ENCODE data around the gene ARL5B.

Gene ARL5B

DNA sequence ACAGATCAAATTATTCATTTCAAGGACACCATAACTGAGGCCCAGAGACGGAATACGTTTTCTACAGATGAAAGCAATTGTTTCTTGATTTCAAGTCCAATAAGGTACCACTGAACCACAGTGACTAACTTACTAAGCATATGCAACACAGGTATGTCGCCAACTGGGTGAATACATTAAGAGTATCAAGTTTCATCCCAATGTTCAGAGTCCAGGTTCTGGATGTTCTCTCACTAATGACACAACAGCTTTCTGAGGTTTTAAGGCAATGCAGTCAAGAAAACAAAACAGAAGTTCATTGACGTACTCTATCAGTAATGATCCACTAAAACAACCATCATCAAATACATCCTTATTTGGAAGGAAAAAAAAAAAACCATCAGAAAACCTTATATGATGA lies 43.6 kb upstream of the ARL5B start:
- H3K27ac ChIP-seq (ENCODE audit: extremely low read depth, low read depth, low read length) = no peak overlapping the region
- POLR2A ChIA-PET = interaction anchor here (1.4 kb wide), 1 partner anchor 12 kb away, joined by 3 read pairs; no protein-coding TSS in a partner anchor
- CTCF ChIA-PET = interaction anchor here (0.6 to 1.6 kb wide), 2 partner anchors 11 to 1183 kb away, joined by 3 to 5 read pairs; no protein-coding TSS in a partner anchor
- peaks cover 0 to 8% of the 10 kb centered on the region in 2 experiments; a peak in 2 of 3 replicates for H3K36me3 ChIP-seq (ENCODE audit: control insufficient read depth in 2 of 2, insufficient read depth in 1 of 2, low read length in 2 of 2)
- H3K4me1 ChIP-seq (ENCODE audit: control insufficient read depth, insufficient read depth, low read length) = peaks cover 11% of the 10 kb centered on the region
- no peak for TF ChIP-seq ZNF571 (tag by site-specific recombination; IDR thresholded peaks at IDR 0.05)
- TF ChIP-seq ZNF600 (tag by site-specific recombination; IDR thresholded peaks at IDR 0.05) = peak; percentile 27; the same call in 1 of the 2 replicates
- no peaks in the 10 kb centered on the region for H3K9me3 ChIP-seq (ENCODE audit: control insufficient read depth, insufficient read depth, low read depth, low read length)
- H3K4me3 ChIP-seq (ENCODE audit: low read depth, low read length) = no peak overlapping the region

DNA sequence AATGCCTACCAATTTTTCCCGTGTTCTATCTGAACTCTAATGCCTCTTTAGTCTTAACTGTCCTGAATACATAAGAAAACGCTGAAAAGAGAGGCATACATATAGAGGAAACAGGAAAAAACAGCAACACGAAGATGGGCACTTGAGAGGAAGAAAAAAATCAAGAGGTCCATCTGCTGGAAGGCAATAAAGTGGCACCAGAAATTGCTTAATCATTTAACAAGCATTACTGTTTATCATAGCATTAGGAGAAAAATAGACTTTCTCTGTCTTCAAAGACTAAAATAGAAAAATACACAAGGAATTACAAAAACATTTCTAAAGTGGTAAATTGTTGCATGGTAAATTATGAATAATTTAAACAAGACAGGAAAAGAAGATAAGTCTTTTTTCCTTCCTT lies 42.9 kb upstream of the ARL5B start:
- peaks cover 0 to 12% of the 10 kb centered on the region in 2 experiments; a peak in 2 of 3 replicates for H3K36me3 ChIP-seq (ENCODE audit: control insufficient read depth in 2 of 2, insufficient read depth in 1 of 2, low read length in 2 of 2)
- POLR2A ChIA-PET = interaction anchor here (1.4 kb wide), 1 partner anchor 12 kb away, joined by 3 read pairs; no protein-coding TSS in a partner anchor
- TF ChIP-seq ZNF354C (tag by site-specific recombination; IDR thresholded peaks at IDR 0.05; ENCODE audit: borderline replicate concordance, low read depth) (no peak), GLIS1 (tag by site-specific recombination; IDR thresholded peaks at IDR 0.05) (no peak), REPIN1 (tag by site-specific recombination; IDR thresholded peaks at IDR 0.05; ENCODE audit: low read depth) (no peak)
- TF ChIP-seq, protein P1, sequence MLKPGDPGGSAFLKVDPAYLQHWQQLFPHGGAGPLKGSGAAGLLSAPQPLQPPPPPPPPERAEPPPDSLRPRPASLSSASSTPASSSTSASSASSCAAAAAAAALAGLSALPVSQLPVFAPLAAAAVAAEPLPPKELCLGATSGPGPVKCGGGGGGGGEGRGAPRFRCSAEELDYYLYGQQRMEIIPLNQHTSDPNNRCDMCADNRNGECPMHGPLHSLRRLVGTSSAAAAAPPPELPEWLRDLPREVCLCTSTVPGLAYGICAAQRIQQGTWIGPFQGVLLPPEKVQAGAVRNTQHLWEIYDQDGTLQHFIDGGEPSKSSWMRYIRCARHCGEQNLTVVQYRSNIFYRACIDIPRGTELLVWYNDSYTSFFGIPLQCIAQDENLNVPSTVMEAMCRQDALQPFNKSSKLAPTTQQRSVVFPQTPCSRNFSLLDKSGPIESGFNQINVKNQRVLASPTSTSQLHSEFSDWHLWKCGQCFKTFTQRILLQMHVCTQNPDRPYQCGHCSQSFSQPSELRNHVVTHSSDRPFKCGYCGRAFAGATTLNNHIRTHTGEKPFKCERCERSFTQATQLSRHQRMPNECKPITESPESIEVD (tag by site-specific recombination; IDR thresholded peaks at IDR 0.05) = peak; percentile 63
- no peak overlapping the region for H3K4me3 ChIP-seq (ENCODE audit: low read depth, low read length)
- CTCF ChIA-PET = interaction anchor here (0.6 to 1.6 kb wide), 2 partner anchors 10 to 1182 kb away, joined by 3 to 5 read pairs; no protein-coding TSS in a partner anchor
- H3K27ac ChIP-seq (ENCODE audit: extremely low read depth, low read depth, low read length) = no peak overlapping the region
- no peaks in the 10 kb centered on the region for H3K9me3 ChIP-seq (ENCODE audit: control insufficient read depth, insufficient read depth, low read depth, low read length)
- peaks cover 6% of the 10 kb centered on the region; the same call in 1 of the 2 replicates for H3K4me1 ChIP-seq (ENCODE audit: control insufficient read depth, insufficient read depth, low read length)

DNA sequence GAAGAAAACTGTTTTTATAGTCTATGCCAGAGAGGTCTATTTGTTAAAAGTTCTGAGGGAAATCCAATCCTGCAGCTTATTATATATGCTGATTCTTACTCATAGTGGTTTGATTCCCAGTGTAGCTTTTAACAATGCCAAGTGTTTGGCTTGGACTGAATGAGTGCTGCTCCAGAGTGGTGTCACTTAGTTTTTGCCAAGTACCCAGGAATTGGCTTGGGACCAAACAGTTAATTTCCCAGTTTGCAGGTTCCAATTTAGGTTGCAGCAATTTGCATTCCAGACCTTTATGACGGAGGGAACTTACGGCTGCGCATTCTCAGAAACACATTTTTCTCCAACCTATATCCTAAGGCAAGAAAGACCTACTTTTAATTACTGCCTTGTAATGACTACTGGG lies 40.2 kb upstream of the ARL5B start:
- peaks cover 0 to 10% of the 10 kb centered on the region in 2 experiments; a peak in 2 of 3 replicates for H3K36me3 ChIP-seq (ENCODE audit: control insufficient read depth in 2 of 2, insufficient read depth in 1 of 2, low read length in 2 of 2)
- CTCF ChIA-PET = no interaction called here
- H3K27ac ChIP-seq (ENCODE audit: extremely low read depth, low read depth, low read length) = no peak overlapping the region
- no peaks in the 10 kb centered on the region for H3K9me3 ChIP-seq (ENCODE audit: control insufficient read depth, insufficient read depth, low read depth, low read length)
- H3K4me3 ChIP-seq (ENCODE audit: low read depth, low read length) = no peak overlapping the region
- H3K4me1 ChIP-seq (ENCODE audit: control insufficient read depth, insufficient read depth, low read length) = peaks cover 6% of the 10 kb centered on the region; the same call in 1 of the 2 replicates
- POLR2A ChIA-PET = no interaction called here
- TF ChIP-seq KLF9 (tag by site-specific recombination; IDR thresholded peaks at IDR 0.05; ENCODE audit: low read depth) = no peak
- TF ChIP-seq ZNF561 (tag by site-specific recombination; IDR thresholded peaks at IDR 0.05; ENCODE audit: borderline replicate concordance) = no peak
- TF ChIP-seq ZNF433 (tag by site-specific recombination; IDR thresholded peaks at IDR 0.05; ENCODE audit: low read depth) = no peak
- no peak for TF ChIP-seq YY1 (tag by site-specific recombination; IDR thresholded peaks at IDR 0.05)
- TF ChIP-seq ZNF157 (tag by site-specific recombination; IDR thresholded peaks at IDR 0.05) = no peak
- TF ChIP-seq ZNF529 (tag by site-specific recombination; IDR thresholded peaks at IDR 0.05; ENCODE audit: insufficient replicate concordance) = no peak
- TF ChIP-seq ZFHX2 (tag by site-specific recombination; conservative IDR thresholded peaks at IDR 0.05) = no peak
- no peak for TF ChIP-seq ZNF777 (tag by site-specific recombination; IDR thresholded peaks at IDR 0.05; ENCODE audit: borderline replicate concordance)
- TF ChIP-seq ZNF629 (tag by site-specific recombination; IDR thresholded peaks at IDR 0.05) = 0 out of 2 replicates have a peak, but pooled peaks have one; percentile 15
- TF ChIP-seq GLIS2 (tag by site-specific recombination; IDR thresholded peaks at IDR 0.05) = no peak
- no peak for TF ChIP-seq ZNF76 (tag by site-specific recombination; IDR thresholded peaks at IDR 0.05; ENCODE audit: borderline replicate concordance, low read depth)
- TF ChIP-seq ZNF776 (tag by site-specific recombination; IDR thresholded peaks at IDR 0.05; ENCODE audit: borderline replicate concordance) = no peak
- 0 out of 2 replicates have a peak, but pooled peaks have one; percentile 26 for TF ChIP-seq ZNF843 (tag by site-specific recombination; IDR thresholded peaks at IDR 0.05)
- peak; percentile 60; the same call in 1 of the 2 replicates for TF ChIP-seq ZSCAN30 (tag by site-specific recombination; IDR thresholded peaks at IDR 0.05)
- TF ChIP-seq, protein P2, sequence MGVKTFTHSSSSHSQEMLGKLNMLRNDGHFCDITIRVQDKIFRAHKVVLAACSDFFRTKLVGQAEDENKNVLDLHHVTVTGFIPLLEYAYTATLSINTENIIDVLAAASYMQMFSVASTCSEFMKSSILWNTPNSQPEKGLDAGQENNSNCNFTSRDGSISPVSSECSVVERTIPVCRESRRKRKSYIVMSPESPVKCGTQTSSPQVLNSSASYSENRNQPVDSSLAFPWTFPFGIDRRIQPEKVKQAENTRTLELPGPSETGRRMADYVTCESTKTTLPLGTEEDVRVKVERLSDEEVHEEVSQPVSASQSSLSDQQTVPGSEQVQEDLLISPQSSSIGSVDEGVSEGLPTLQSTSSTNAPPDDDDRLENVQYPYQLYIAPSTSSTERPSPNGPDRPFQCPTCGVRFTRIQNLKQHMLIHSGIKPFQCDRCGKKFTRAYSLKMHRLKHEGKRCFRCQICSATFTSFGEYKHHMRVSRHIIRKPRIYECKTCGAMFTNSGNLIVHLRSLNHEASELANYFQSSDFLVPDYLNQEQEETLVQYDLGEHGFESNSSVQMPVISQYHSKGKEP (tag by site-specific recombination; IDR thresholded peaks at IDR 0.05) = peak; percentile 97
- no peak for TF ChIP-seq ZNF350 (tag by site-specific recombination; IDR thresholded peaks at IDR 0.05)
- TF ChIP-seq ZNF747 (tag by site-specific recombination; IDR thresholded peaks at IDR 0.05) = no peak
- TF ChIP-seq, protein P3, sequence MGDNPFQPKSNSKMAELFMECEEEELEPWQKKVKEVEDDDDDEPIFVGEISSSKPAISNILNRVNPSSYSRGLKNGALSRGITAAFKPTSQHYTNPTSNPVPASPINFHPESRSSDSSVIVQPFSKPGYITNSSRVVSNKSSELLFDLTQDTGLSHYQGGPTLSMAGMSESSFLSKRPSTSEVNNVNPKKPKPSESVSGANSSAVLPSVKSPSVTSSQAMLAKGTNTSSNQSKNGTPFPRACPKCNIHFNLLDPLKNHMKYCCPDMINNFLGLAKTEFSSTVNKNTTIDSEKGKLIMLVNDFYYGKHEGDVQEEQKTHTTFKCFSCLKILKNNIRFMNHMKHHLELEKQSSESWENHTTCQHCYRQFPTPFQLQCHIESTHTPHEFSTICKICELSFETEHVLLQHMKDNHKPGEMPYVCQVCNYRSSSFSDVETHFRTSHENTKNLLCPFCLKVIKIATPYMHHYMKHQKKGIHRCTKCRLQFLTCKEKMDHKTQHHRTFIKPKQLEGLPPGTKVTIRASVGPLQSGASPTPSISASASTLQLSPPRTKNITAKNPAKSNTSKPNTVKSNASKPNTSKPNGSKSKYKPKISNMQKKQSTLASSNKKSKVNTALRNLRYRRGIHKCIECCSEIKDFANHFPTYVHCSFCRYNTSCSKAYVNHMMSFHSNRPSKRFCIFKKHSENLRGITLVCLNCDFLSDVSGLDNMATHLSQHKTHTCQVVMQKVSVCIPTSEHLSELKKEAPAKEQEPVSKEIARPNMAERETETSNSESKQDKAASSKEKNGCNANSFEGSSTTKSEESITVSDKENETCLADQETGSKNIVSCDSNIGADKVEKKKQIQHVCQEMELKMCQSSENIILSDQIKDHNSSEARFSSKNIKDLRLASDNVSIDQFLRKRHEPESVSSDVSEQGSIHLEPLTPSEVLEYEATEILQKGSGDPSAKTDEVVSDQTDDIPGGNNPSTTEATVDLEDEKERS (tag by site-specific recombination; IDR thresholded peaks at IDR 0.05) = no peak
- TF ChIP-seq KLF16 (tag by site-specific recombination; IDR thresholded peaks at IDR 0.05) = no peak

Measured in HEK293 (cell line).